ENCODE data around the gene PDE9A. TPM values are rescaled to one million over a fixed set of nuclear protein-coding genes. Genes with fewer than 3 reads are reported as not detected.
"Not testable (repeated sequence)": the region's sequence is repeated elsewhere in the genome, so short reads cannot be mapped to it uniquely, and the experiment has no call there.

PDE9A gene
- polyA plus RNA-seq, 1 experiment: 0.09 TPM

- Histone ChIP-seq H3K4me3 (ENCODE audit: low read depth, low read length) (no peak overlapping the region), H3K36me3 (ENCODE audit: control insufficient read depth, insufficient read depth, low read length) (no peaks in the 10 kb centered on the region), H3K27me3 (ENCODE audit: control insufficient read depth, insufficient read depth, low read length) (peaks cover 2% of the 10 kb centered on the region; the same call in 1 of the 2 replicates)
- DNase-seq (ENCODE audit: low read depth): no peak
- ChIA-PET CTCF (no interaction called here), POLR2A (no interaction called here)
- no peak for TF ChIP-seq CTCF (IDR thresholded peaks at IDR 0.05; ENCODE audit: insufficient read depth, low read depth, low read length)
These were observed 29.7 kb upstream of the PDE9A start for GRCh38 chr21:42623694-42624093.

- no peak overlapping the region for H3K4me3 ChIP-seq (ENCODE audit: low read depth, low read length)
- no peak for TF ChIP-seq CTCF (IDR thresholded peaks at IDR 0.05; ENCODE audit: insufficient read depth, low read depth, low read length)
- POLR2A ChIA-PET: no interaction called here
- no peak for DNase-seq (ENCODE audit: low read depth)
- H3K36me3 ChIP-seq (ENCODE audit: control insufficient read depth, insufficient read depth, low read length): no peaks in the 10 kb centered on the region
- H3K27me3 ChIP-seq (ENCODE audit: control insufficient read depth, insufficient read depth, low read length): peaks cover 2% of the 10 kb centered on the region; the same call in 1 of the 2 replicates
- CTCF ChIA-PET: no interaction called here
These were observed 29.2 kb upstream of the PDE9A start for GRCh38 chr21:42624095-42624790.

DNA sequence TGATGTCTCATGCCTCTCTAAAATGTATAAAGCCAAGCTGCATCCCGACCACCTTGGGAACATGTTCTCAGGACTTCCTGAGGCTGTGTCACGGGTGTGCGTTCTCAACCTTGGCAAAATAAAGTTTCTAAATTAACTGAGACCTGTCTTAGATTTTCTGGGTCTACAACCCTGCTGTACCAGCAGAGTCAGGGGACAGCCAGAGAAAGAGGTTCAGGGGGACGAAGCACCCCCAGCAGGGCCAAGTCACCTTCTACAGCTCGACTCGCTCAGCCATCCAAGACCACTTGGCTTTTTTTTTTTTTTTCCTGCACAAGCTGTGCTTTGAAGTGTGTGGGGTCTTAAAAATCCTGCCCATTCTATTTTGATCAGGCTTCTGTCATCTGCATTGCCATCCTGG is 28.5 kb upstream of the PDE9A start:
- Histone ChIP-seq H3K27me3 (ENCODE audit: control insufficient read depth, insufficient read depth, low read length) (0 out of 2 replicates have a peak, but pooled peaks cover 2% of the 10 kb centered on the region), H3K36me3 (ENCODE audit: control insufficient read depth, insufficient read depth, low read length) (no peaks in the 10 kb centered on the region), H3K4me3 (ENCODE audit: low read depth, low read length) (no peak overlapping the region)
- POLR2A ChIA-PET: no interaction called here
- TF ChIP-seq CTCF (IDR thresholded peaks at IDR 0.05; ENCODE audit: insufficient read depth, low read depth, low read length): no peak
- CTCF ChIA-PET: no interaction called here
- DNase-seq (ENCODE audit: low read depth): no peak

GRCh38 chr21:42626171-42626570 is 27.2 kb upstream of the PDE9A start:
- no peak for TF ChIP-seq CTCF (IDR thresholded peaks at IDR 0.05; ENCODE audit: insufficient read depth, low read depth, low read length)
- H3K27me3 ChIP-seq (ENCODE audit: control insufficient read depth, insufficient read depth, low read length): no peaks in the 10 kb centered on the region
- POLR2A ChIA-PET: no interaction called here
- no peak overlapping the region for H3K4me3 ChIP-seq (ENCODE audit: low read depth, low read length)
- no peak for DNase-seq (ENCODE audit: low read depth)
- H3K36me3 ChIP-seq (ENCODE audit: control insufficient read depth, insufficient read depth, low read length): no peaks in the 10 kb centered on the region
- CTCF ChIA-PET: no interaction called here

DNA sequence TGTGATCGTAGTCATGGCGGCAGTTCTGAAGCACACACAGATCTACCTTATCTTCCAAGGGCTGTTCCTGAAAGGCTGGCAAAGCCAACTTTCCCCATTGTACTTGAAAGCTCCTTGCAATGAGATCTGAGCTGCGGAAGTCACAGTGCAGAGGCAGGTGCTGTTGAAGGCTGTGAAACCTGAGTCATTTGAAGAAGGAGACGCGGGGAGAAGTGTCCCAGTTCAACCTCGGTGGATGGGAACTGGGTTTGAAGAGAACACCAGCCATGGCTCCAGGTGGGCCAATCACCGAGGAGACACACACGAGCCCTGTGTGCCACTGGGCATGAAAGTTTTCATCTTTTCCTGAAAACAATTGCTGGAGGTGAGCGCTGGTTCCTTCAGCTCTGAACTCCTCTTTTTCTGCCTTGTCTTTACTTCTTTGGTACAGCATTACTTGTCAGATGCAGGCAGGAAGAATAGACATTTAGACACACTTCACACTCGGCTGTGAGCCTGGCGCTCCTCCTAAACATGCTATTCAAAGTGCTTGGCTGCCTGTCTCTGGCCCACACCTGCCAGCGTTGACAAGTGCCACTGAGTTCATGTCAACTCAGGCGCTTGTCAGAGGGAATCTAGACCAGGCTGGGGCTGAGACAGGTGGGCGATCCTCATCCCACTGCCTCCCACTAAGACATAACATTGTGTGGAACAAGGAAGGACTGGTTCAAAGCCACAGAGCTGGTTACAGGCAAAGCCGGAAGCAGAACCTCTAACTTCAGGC is 25.7 kb upstream of the PDE9A start:
- CTCF ChIA-PET: no interaction called here
- Histone ChIP-seq H3K4me3 (ENCODE audit: low read depth, low read length) (no peak overlapping the region), H3K27me3 (ENCODE audit: control insufficient read depth, insufficient read depth, low read length) (no peaks in the 10 kb centered on the region), H3K36me3 (ENCODE audit: control insufficient read depth, insufficient read depth, low read length) (no peaks in the 10 kb centered on the region)
- POLR2A ChIA-PET: no interaction called here
- DNase-seq (ENCODE audit: low read depth): no peak
- TF ChIP-seq CTCF (IDR thresholded peaks at IDR 0.05; ENCODE audit: insufficient read depth, low read depth, low read length): no peak

DNA sequence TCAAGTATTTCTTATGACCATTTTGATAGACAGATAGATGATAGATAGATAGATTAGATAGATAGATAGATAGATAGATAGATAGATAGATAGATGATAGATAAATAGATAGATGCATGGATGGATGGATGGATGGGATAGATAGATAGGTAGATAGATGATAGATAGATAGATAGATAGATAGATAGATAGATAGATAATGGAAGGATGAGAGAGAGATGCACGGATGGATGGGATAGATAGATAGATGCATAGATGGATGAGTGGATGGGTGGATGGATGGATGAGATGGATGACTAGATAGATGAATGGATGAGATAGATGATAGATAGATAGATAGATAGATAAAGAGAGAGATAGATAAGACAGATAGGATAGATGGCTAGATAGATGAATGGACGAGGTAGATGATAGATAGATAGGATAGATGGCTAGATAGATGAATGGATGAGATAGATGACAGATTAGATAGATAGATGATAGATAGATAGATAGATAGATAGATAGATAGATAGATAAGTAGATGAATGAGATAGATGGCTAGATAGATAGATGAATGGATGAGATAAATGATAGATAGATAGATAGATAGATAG is 24.9 kb upstream of the PDE9A start:
- CTCF ChIA-PET; H3K36me3 ChIP-seq (ENCODE audit: control insufficient read depth, insufficient read depth, low read length); POLR2A ChIA-PET; DNase-seq (ENCODE audit: low read depth); H3K4me3 ChIP-seq (ENCODE audit: low read depth, low read length); H3K27me3 ChIP-seq (ENCODE audit: control insufficient read depth, insufficient read depth, low read length): not testable (repeated sequence)
